Measurements from ENCODE around the gene TNK1.

- no peak for TF ChIP-seq ZNF274 (IDR thresholded peaks at IDR 0.05; ENCODE audit: low read length)
- TF ChIP-seq ZNF274 (tag by site-specific recombination; IDR thresholded peaks at IDR 0.05; ENCODE audit: borderline replicate concordance), result no peak
- TF ChIP-seq ZNF112 (tag by site-specific recombination; IDR thresholded peaks at IDR 0.05), result no peak
- TF ChIP-seq PRDM1 (tag by site-specific recombination; IDR thresholded peaks at IDR 0.05), result no peak
- TF ChIP-seq ZNF324 (tag by site-specific recombination; IDR thresholded peaks at IDR 0.05), result no peak
- no peak for TF ChIP-seq GLI4 (tag by site-specific recombination; IDR thresholded peaks at IDR 0.05)
Observed at GRCh38 chr17:7438656-7439460, 58.0 kb downstream of the TNK1 start.

Measured in HEK293 (cell line).